Stimulated activated naive B cell treated with anti-CD40 and anti-IgM and Interleukin-4, amounts not matched to agents 10 μg/mL and 1 μg/mL and 100 μg/mL, for 72 hours (primary cell): ENCODE data around the gene CLCA4.
"Not testable (repeated sequence)": the region's sequence is repeated elsewhere in the genome, so short reads cannot be mapped to it uniquely, and the experiment has no call there.

Experiments
- ATAC-seq, 2 donors: fragments of 150-1000 bp; cut with Tn5 transposase; replicated peaks; 2 replicates each; pipeline ENCODE4 v1.10.0; 2021; ENCODE audit warnings: moderate library complexity in 1 of 2
- DNase-seq: peaks from one replicate; pipeline ENCODE4 v3.0.0; 2021
- H3K27ac Mint-ChIP-seq: one replicate; pipeline ENCODE4 v1.8.0; 2022; ENCODE audit warnings: mild to moderate bottlenecking, mixed read lengths
- H3K27me3 Mint-ChIP-seq, 2 donors: one replicate each; pipeline ENCODE4 v1.8.0; 2022; ENCODE audit warnings: mixed read lengths in 2 of 2
- H3K36me3 Mint-ChIP-seq, 2 donors: one replicate each; pipeline ENCODE4 v1.8.0; 2022; ENCODE audit warnings: mixed read lengths in 2 of 2, mild to moderate bottlenecking in 1 of 2
- H3K4me1 Mint-ChIP-seq, 2 donors: one replicate each; pipeline ENCODE4 v1.8.0; 2022; ENCODE audit warnings: mixed read lengths in 2 of 2, mild to moderate bottlenecking in 1 of 2
- H3K4me3 Mint-ChIP-seq, 2 donors: one replicate each; pipeline ENCODE4 v1.8.0; 2022; ENCODE audit warnings: mild to moderate bottlenecking in 2 of 2, mixed read lengths in 2 of 2, moderate library complexity in 1 of 2
- H3K9me3 Mint-ChIP-seq, 2 donors: one replicate each; pipeline ENCODE4 v1.8.0; 2022; ENCODE audit warnings: mixed read lengths in 2 of 2, mild to moderate bottlenecking in 1 of 2

Gene CLCA4

DNA sequence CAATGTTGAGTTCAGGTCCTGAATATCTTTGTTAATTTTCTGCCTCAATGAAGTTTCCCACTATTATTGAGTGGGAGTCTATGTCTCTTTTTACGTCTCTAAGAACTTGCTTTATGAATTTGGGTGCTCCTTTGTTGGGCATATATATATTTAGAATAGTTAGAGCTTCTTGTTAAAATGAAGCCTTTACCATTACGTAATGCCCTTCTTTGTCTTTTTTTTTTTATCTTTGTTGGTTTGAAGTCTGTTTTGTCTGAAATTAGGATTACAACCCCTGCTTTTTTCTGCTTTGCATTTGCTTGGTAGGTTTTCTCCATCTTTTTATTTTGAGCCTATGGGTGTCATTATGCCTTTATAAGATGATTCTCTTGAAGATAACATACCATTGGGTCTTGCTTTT lies 10.9 kb downstream of the CLCA4 start:
- ATAC-seq (no peak), DNase-seq (no peak)
- Mint-ChIP-seq H3K27me3 (peaks cover 30 to 35% of the 10 kb centered on the region in 2 donors), H3K9me3 (peaks cover 9 to 19% of the 10 kb centered on the region in 2 donors), H3K4me1 (no peaks in the 10 kb centered on the region), H3K4me3 (no peak overlapping the region), H3K27ac (no peak overlapping the region), H3K36me3 (peaks cover 3 to 4% of the 10 kb centered on the region in 2 donors)

DNA sequence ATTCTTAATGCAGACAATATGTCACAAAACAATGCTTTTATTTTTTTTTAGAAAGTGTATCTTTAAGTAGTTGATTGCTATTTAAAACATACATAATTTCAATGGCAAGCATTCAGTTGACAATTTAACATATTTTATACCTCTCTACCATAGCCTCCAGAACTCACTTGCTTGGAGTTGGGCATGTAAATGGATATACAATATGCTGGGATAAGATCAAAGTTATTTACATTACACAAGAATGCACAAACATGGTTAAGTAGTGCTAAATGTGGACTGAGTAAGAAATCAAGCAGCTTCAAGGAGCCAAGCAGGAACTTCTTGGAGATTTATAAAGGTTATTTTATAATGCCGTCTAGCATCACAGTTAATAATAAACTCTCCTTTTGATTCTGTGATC lies 17.0 kb downstream of the CLCA4 start:
- ATAC-seq (no peak), DNase-seq (no peak)
- H3K9me3 Mint-ChIP-seq: peaks cover 2% of the 10 kb centered on the region in 2 donors
- peaks cover 2% of the 10 kb centered on the region in 2 donors for H3K36me3 Mint-ChIP-seq
- H3K4me3 Mint-ChIP-seq: no peak overlapping the region
- H3K27me3 Mint-ChIP-seq: peaks cover 15 to 23% of the 10 kb centered on the region in 2 donors
- no peak overlapping the region for H3K27ac Mint-ChIP-seq
- no peaks in the 10 kb centered on the region for H3K4me1 Mint-ChIP-seq

DNA sequence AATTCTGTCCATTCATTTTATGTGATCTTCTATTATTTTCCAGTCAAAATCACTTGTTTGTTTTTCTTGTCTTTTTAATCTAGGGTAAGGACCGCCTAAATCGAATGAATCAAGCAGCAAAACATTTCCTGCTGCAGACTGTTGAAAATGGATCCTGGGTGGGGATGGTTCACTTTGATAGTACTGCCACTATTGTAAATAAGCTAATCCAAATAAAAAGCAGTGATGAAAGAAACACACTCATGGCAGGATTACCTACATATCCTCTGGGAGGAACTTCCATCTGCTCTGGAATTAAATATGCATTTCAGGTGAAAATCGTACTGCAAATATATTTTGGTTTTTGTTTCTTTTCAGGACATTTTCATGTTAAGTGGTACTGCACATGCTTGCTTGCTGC lies 20.5 kb downstream of the CLCA4 start:
- Mint-ChIP-seq H3K27me3 (peaks cover 5 to 9% of the 10 kb centered on the region in 2 donors), H3K9me3 (no peaks in the 10 kb centered on the region), H3K4me1 (no peaks in the 10 kb centered on the region), H3K27ac (no peak overlapping the region), H3K4me3 (no peak overlapping the region), H3K36me3 (no peaks in the 10 kb centered on the region)
- DNase-seq (no peak), ATAC-seq (no peak)

DNA sequence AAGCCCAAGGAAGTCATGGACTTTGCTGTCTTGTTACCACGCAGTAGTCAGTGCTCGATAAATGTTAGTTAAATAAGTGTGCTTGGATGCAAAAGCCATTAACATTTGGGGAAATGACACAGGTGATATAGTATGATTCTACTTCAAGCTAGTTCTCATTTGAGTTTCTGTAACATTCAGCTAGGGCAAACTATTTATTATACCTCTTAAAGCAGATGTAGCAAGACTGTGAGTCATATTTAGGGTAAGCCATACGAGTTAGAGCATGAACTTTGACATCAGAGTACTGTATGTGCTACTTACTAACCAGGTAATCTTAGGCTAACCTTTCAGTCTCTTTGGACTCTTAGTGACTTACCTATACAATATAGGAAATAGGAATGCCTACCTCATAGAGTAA lies 21.0 kb downstream of the CLCA4 start:
- peaks cover 5 to 8% of the 10 kb centered on the region in 2 donors for H3K27me3 Mint-ChIP-seq
- no peaks in the 10 kb centered on the region for H3K4me1 Mint-ChIP-seq
- ATAC-seq (no peak), DNase-seq (no peak)
- H3K36me3 Mint-ChIP-seq: no peaks in the 10 kb centered on the region
- no peak overlapping the region for H3K27ac Mint-ChIP-seq
- H3K4me3 Mint-ChIP-seq: no peak overlapping the region
- no peaks in the 10 kb centered on the region for H3K9me3 Mint-ChIP-seq

DNA sequence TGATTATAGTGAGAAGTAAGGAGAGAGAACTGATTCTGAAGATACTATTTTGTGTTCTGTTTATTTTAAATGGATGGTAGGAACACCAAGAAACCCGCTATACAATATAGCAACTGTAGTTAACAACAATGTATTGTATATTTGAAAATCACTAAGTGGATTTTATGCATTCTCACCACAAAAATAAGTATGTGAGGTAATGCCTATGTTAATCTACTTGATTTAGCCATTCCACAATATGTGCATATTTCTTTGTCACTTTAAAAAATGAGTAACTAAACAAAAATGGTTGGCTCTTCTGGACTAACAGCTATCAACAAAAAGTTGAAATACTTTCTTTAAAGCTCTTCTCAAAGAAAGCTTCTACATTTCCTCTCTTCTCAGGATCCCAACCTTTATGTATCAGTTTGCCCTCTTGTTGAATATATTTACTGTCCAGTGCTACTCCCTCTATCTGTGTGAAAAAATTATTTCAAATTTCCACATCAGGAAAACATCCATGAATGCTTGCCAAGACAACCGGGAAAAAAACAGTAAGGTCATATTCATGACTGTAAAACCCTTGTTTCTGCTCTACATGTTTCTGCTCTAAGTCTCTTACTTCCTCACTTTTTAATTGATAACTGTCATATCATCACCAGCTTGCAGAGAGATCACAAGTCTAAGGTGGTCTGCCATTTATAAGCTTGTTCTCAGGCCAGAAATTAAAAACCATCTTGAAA lies 27.0 kb downstream of the CLCA4 start:
- no peak overlapping the region for H3K27ac Mint-ChIP-seq
- ATAC-seq: no peak
- H3K4me1 Mint-ChIP-seq: no peaks in the 10 kb centered on the region
- peaks cover 9% of the 10 kb centered on the region in 2 donors for H3K27me3 Mint-ChIP-seq
- no peaks in the 10 kb centered on the region for H3K36me3 Mint-ChIP-seq
- H3K4me3 Mint-ChIP-seq: no peak overlapping the region
- no peak for DNase-seq
- no peaks in the 10 kb centered on the region for H3K9me3 Mint-ChIP-seq

DNA sequence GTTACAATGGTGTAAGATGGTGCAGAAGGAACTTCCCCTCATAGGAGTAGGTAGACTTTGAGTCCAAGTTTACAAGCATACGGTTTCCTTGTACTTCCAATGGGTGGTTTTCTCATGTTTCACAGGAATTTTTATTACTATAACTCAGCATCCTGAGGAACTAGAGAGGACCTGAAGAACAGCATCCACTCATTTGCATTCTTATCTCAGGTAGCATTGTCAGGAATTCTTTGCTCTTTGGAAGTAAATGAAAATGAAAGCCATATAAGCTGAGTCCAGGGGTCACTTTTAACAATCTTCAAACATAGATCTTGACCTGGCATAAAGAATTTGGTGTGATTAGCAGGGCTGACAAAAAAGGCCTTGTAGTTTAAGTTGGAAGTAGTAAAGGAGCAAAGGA lies 34.4 kb downstream of the CLCA4 start:
- no peaks in the 10 kb centered on the region for H3K36me3 Mint-ChIP-seq
- no peak for ATAC-seq
- H3K9me3 Mint-ChIP-seq: no peaks in the 10 kb centered on the region
- no peak overlapping the region for H3K27ac Mint-ChIP-seq
- no peaks in the 10 kb centered on the region for H3K4me1 Mint-ChIP-seq
- no peak for DNase-seq
- no peak overlapping the region for H3K4me3 Mint-ChIP-seq
- H3K27me3 Mint-ChIP-seq: no peaks in the 10 kb centered on the region

DNA sequence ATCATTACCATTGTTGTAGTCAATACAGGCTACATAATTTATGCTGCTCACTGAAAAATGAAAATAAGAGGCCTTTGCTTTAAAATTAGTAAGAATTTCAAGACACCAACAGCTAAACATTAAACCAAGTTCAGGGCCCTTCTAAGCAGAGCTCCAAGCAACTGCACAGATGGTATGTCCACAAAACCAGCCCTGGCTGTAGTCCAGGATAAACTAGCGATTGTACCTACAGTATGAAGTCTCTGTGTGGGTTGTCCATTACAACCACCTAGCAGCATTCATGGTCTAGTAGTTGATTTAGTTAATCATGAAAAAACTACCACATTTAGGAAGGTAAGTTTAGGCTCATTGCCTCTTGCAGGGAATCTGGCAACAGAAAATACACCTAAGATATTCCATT lies 35.3 kb downstream of the CLCA4 start:
- Mint-ChIP-seq H3K27me3 (no peaks in the 10 kb centered on the region), H3K9me3 (no peaks in the 10 kb centered on the region), H3K27ac (no peak overlapping the region), H3K4me3 (no peak overlapping the region), H3K4me1 (no peaks in the 10 kb centered on the region), H3K36me3 (no peaks in the 10 kb centered on the region)
- ATAC-seq (no peak), DNase-seq (no peak)

DNA sequence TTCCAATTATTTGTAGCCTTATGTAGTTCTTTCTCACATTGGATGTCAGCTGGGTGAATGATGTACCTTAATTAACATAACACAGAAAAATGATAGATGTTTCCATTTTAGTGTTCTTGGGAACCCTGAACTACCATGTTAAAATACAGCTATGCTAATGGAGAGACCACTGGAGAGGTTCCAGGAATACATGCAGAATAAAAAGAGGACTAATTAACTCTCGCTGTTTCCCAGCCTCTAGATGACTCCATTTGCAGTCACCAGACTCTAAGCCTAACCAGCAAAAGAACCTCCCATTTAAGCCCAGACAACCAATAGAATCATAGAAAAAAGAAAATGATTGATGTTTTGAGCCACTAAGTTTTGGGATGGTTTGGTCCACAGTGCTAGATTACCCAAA lies 36.2 kb downstream of the CLCA4 start:
- Mint-ChIP-seq H3K36me3 (no peaks in the 10 kb centered on the region), H3K4me3 (no peak overlapping the region), H3K27ac (no peak overlapping the region), H3K27me3 (peaks cover 6 to 7% of the 10 kb centered on the region in 2 donors), H3K4me1 (no peaks in the 10 kb centered on the region), H3K9me3 (no peaks in the 10 kb centered on the region)
- no peak for ATAC-seq
- DNase-seq: no peak

DNA sequence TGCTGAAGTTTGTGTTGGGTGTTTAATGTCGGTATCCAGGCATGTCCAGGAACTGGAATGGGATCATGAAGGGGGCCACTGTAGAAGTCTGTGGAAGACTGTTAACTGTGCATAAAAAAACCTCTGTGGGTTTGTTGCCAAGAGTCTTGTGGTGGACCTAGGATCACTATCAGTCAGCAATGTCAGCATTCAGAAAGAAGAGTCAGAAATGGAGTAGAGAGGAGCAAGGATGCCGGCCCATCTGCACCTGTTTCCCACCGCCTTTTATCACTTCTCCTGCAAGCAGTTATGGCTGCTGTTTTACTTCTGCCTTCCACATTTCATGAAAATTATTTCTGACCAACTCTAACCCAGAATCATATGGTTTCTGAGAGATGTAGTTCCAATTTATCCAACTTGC lies 36.7 kb downstream of the CLCA4 start:
- Mint-ChIP-seq H3K4me3 (no peak overlapping the region), H3K4me1 (no peaks in the 10 kb centered on the region), H3K9me3 (no peaks in the 10 kb centered on the region), H3K27ac (no peak overlapping the region), H3K27me3 (peaks cover 6 to 9% of the 10 kb centered on the region in 2 donors), H3K36me3 (no peaks in the 10 kb centered on the region)
- no peak for ATAC-seq
- DNase-seq: no peak

DNA sequence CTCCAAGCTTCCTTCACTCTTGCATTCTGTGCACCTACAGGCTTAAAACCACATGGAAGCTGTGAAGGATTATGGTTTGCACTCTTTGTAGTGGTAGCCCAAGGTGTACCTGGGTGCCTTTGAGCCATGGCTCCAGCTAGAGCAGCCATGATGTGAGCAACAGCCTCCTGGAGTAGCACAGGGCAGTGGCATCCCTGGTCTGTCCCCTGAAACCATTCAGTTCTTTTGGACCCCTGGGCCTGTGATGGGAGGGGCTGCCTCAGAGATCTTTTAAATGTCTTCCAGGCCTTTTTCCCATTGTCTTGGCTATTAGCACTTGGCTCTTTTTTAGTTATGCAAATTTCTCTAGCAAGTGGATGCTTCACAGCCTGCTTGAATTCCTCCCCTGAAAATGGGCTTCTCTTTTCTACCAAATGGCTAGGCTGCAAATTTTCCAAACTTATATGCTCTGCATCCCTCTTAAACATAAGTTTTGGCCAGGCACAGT lies 47.4 kb downstream of the CLCA4 start:
- peaks cover 7 to 10% of the 10 kb centered on the region in 2 donors for H3K9me3 Mint-ChIP-seq

DNA sequence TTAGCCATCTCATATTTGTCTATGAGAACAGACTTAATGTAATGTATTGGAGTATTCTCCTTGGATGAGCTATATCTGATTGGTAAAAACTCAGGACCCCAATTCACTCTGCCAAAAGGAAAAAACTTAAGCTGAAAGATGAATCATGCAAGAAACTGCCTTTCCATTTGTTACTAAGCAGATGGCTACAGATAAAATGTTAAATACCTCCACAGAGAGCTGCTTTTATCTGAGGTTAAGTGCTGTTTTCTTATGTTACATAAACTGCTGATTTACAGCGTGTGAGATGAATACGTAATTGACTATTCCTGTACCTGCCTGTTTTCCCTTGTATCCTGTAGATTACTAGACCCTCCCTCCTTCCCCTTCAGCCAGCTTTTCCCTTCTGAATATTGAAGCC lies 49.3 kb downstream of the CLCA4 start:
- Mint-ChIP-seq H3K4me1 (no peaks in the 10 kb centered on the region), H3K36me3 (peaks cover 6 to 8% of the 10 kb centered on the region in 2 donors), H3K27me3 (peaks cover 4 to 6% of the 10 kb centered on the region in 2 donors), H3K27ac (no peak overlapping the region), H3K4me3 (no peak overlapping the region), H3K9me3 (peaks cover 7 to 10% of the 10 kb centered on the region in 2 donors)
- no peak for ATAC-seq
- DNase-seq: no peak

More for the DNA sequence above, 47.4 kb downstream of the CLCA4 start:
- ATAC-seq: no peak
- Mint-ChIP-seq H3K27ac (no peak overlapping the region), H3K4me3 (no peak overlapping the region), H3K4me1 (no peaks in the 10 kb centered on the region), H3K27me3 (peaks cover 8 to 17% of the 10 kb centered on the region in 2 donors), H3K36me3 (peaks cover 6 to 8% of the 10 kb centered on the region in 2 donors)
- no peak for DNase-seq

DNA sequence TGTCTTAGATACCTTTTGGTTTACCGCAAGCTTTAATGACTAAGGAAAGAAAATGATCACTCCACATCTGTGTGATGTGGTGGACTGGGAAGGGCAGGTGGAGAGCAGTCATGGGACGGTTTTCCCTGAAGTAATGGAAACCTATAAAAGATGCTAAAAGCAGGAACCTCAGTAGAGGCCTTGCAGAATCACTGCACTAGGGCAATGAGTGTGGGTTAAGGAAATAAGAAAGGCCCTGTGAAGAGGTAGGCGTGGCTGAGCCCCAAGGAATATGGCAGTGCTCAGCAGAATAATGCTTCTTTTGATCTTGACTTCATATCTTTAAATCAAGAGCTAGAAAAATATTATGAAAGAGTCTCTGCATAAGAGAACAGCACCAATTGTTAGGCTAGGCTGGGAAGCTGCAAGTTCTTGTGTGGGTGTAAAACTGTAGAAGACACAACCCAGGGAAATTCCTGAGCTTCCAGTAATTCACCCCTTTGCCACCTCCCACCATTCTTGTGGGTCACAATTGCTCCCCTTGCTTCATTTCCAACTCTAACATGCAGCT lies 49.9 kb downstream of the CLCA4 start:
- Mint-ChIP-seq H3K27ac (no peak overlapping the region), H3K9me3 (peaks cover 7 to 10% of the 10 kb centered on the region in 2 donors), H3K36me3 (peaks cover 6 to 8% of the 10 kb centered on the region in 2 donors), H3K27me3 (peaks cover 4 to 6% of the 10 kb centered on the region in 2 donors), H3K4me1 (no peaks in the 10 kb centered on the region), H3K4me3 (no peak overlapping the region)
- DNase-seq (no peak), ATAC-seq (no peak)

DNA sequence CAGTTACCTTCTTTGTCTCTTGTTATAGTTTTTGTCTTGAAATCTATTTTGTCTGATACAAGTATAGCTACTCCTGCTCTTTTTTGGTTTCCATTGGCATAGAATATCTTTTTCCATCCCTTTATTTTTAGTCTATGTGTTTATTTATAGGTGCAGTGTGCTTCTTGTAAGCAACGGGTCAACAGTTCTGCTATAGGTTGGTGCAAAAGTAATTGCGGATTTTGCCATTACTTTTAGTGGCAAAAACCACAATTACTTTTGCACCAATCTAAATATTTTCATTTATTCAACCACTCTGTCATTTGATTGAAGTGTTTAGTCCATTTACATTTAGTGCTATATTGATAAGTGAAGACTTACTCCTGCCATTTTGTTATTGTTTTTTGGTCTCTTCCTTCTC lies 59.2 kb downstream of the CLCA4 start:
- ATAC-seq, H3K4me1 Mint-ChIP-seq, H3K9me3 Mint-ChIP-seq, H3K27ac Mint-ChIP-seq, H3K4me3 Mint-ChIP-seq, H3K36me3 Mint-ChIP-seq, DNase-seq: not testable (repeated sequence)
- H3K27me3 Mint-ChIP-seq: peaks cover 4 to 12% of the 10 kb centered on the region in 2 donors

DNA sequence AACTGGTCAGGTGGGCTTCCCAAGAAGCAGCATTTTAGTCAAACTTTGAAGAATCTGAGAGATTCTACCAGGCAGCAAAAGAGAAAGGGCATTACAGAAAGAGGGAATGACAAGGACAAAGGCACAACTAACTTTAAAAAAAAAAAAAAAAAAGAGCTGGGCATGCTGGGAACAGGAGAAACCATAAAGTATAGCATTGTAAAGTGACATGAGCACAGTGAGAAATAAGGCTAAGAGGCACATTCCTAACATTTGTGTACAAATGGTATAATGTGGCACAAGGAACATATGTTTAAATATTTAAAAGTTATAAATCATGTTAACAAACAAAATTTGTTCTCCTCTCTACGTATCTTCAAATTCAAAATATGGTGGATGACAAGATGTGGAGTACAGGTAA lies 69.6 kb downstream of the CLCA4 start:
- no peaks in the 10 kb centered on the region for H3K27me3 Mint-ChIP-seq
- peaks cover 20 to 29% of the 10 kb centered on the region in 2 donors for H3K9me3 Mint-ChIP-seq
- no peak overlapping the region for H3K4me3 Mint-ChIP-seq
- ATAC-seq: no peak
- DNase-seq: no peak
- H3K36me3 Mint-ChIP-seq: peaks cover 20 to 37% of the 10 kb centered on the region in 2 donors
- peaks cover 3 to 16% of the 10 kb centered on the region in 2 donors for H3K4me1 Mint-ChIP-seq
- peak overlapping the region; percentile 2 for H3K27ac Mint-ChIP-seq

DNA sequence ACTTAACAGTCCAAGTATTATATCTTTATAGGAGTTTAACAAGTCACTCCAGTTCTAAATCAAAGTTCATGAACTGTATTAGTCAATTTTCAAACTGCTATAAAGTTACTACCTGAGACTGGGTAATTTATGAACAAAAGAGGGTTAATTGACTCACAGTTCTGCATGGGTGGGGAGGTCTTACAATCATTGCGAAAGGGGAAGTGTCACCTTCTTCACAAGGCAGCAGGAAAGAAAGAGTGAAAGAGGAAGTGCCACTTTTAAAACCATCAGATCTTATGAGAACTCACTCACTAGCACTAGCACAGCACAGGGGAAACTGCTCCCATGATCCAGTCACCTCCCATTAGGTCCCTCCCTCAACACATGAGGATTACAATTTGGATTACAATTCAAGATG lies 70.0 kb downstream of the CLCA4 start:
- peaks cover 3 to 12% of the 10 kb centered on the region in 2 donors for H3K4me1 Mint-ChIP-seq
- peaks cover 3 to 4% of the 10 kb centered on the region in 2 donors for H3K27me3 Mint-ChIP-seq
- H3K4me3 Mint-ChIP-seq: no peak overlapping the region
- H3K27ac Mint-ChIP-seq: no peak overlapping the region
- DNase-seq: peak; percentile 70
- peaks cover 17 to 27% of the 10 kb centered on the region in 2 donors for H3K9me3 Mint-ChIP-seq
- ATAC-seq: peak; percentile 100
- H3K36me3 Mint-ChIP-seq: peaks cover 18 to 35% of the 10 kb centered on the region in 2 donors
